Testis (tissue), 2 donors: ENCODE measurements around the gene EHD4.

Source experiments
- CTCF ChIP-seq, 3 experiments: fragments of 450-650 bp in 2 of 3; fragments of 200-600 bp in 1 of 3; sonication (generic) in 1 of 3; IDR thresholded peaks; one replicate each; pipeline ENCODE4 v1.5.1; 2016 to 2019; ENCODE audit warnings: antibody characterized with exemption in 3 of 3, mild to moderate bottlenecking in 2 of 3, moderate library complexity in 1 of 3
- POLR2A ChIP-seq: fragments of 450-650 bp; IDR thresholded peaks from one replicate; pipeline ENCODE4 v1.6.1; 2017; ENCODE audit warnings: antibody characterized with exemption, mild to moderate bottlenecking, moderate library complexity

- TF ChIP-seq CTCF (IDR thresholded peaks at IDR 0.05) (no peak), POLR2A (no peak)
Observed at GRCh38 chr15:41900526-41901380, 71.6 kb downstream of the EHD4 start.
